ENCODE data around the gene BDKRB1. TPM values are rescaled to one million over a fixed set of nuclear protein-coding genes. Genes with fewer than 3 reads are reported as not detected.

Gene BDKRB1
- polyA plus RNA-seq, 1 experiment, result 160 TPM

GRCh38 chr14:96212140-96212539 is 43.9 kb upstream of the BDKRB1 start:
- H3K9me3 ChIP-seq (ENCODE audit: control insufficient read depth, insufficient read depth, low read length), result peaks cover 24% of the 10 kb centered on the region
- no peak for TF ChIP-seq CTCF (IDR thresholded peaks at IDR 0.05; ENCODE audit: low read depth, low read length)
- DNase-seq (ENCODE audit: low read depth, low spot score), result no peak
- H3K4me3 ChIP-seq (ENCODE audit: low read depth, low read length), result no peak overlapping the region
- ChIA-PET CTCF (interaction anchor here (1.9 kb wide), 1 partner anchor 111 kb away, joined by 7 read pairs; no protein-coding TSS in a partner anchor), POLR2A (no interaction called here)
- no peaks in the 10 kb centered on the region for H3K27me3 ChIP-seq (ENCODE audit: control insufficient read depth, insufficient read depth, low read length)
- H3K27ac ChIP-seq (ENCODE audit: low read depth, low read length), result no peak overlapping the region

- DNase-seq (ENCODE audit: low read depth, low spot score), result no peak
- CTCF ChIA-PET, result interaction anchor here (1.9 kb wide), 1 partner anchor 112 kb away, joined by 7 read pairs; no protein-coding TSS in a partner anchor
- Histone ChIP-seq H3K27me3 (ENCODE audit: control insufficient read depth, insufficient read depth, low read length) (no peaks in the 10 kb centered on the region), H3K27ac (ENCODE audit: low read depth, low read length) (peak overlapping the region; percentile 31), H3K9me3 (ENCODE audit: control insufficient read depth, insufficient read depth, low read length) (peaks cover 24% of the 10 kb centered on the region), H3K4me3 (ENCODE audit: low read depth, low read length) (no peak overlapping the region)
- no peak for TF ChIP-seq CTCF (IDR thresholded peaks at IDR 0.05; ENCODE audit: low read depth, low read length)
- POLR2A ChIA-PET, result interaction anchor here (0.7 to 0.8 kb wide), 2 partner anchors 27 to 48 kb away, joined by 4 to 6 read pairs; no protein-coding TSS in a partner anchor
Measured at GRCh38 chr14:96212896-96213295, 43.1 kb upstream of the BDKRB1 start.

GRCh38 chr14:96213871-96214465 is 42.0 kb upstream of the BDKRB1 start:
- DNase-seq (ENCODE audit: low read depth, low spot score), result no peak
- ChIA-PET POLR2A (interaction anchor here (0.7 kb wide), 1 partner anchor 731 kb away, joined by 10 read pairs; no protein-coding TSS in a partner anchor), CTCF (no interaction called here)
- H3K9me3 ChIP-seq (ENCODE audit: control insufficient read depth, insufficient read depth, low read length), result peaks cover 24% of the 10 kb centered on the region
- no peak for TF ChIP-seq CTCF (IDR thresholded peaks at IDR 0.05; ENCODE audit: low read depth, low read length)
- peak overlapping the region; percentile 31 for H3K27ac ChIP-seq (ENCODE audit: low read depth, low read length)
- H3K4me3 ChIP-seq (ENCODE audit: low read depth, low read length), result no peak overlapping the region
- H3K27me3 ChIP-seq (ENCODE audit: control insufficient read depth, insufficient read depth, low read length), result no peaks in the 10 kb centered on the region

GRCh38 chr14:96214793-96215192 is 41.2 kb upstream of the BDKRB1 start:
- Histone ChIP-seq H3K4me3 (ENCODE audit: low read depth, low read length) (no peak overlapping the region), H3K9me3 (ENCODE audit: control insufficient read depth, insufficient read depth, low read length) (peaks cover 24% of the 10 kb centered on the region), H3K27me3 (ENCODE audit: control insufficient read depth, insufficient read depth, low read length) (no peaks in the 10 kb centered on the region), H3K27ac (ENCODE audit: low read depth, low read length) (no peak overlapping the region)
- DNase-seq (ENCODE audit: low read depth, low spot score), result no peak
- no peak for TF ChIP-seq CTCF (IDR thresholded peaks at IDR 0.05; ENCODE audit: low read depth, low read length)
- CTCF ChIA-PET, result interaction anchor here (0.5 to 4.8 kb wide), 3 partner anchors 60 to 117 kb away, joined by 3 to 34 read pairs (median 5); no protein-coding TSS in a partner anchor
- POLR2A ChIA-PET, result no interaction called here

- no peak for DNase-seq (ENCODE audit: low read depth, low spot score)
- ChIA-PET POLR2A (interaction anchor here (1.1 kb wide), 1 partner anchor 111 kb away, joined by 3 read pairs; no protein-coding TSS in a partner anchor), CTCF (interaction anchor here (2.1 to 4.8 kb wide), 2 partner anchors 115 to 117 kb away, joined by 5 to 34 read pairs; no protein-coding TSS in a partner anchor)
- peaks cover 20% of the 10 kb centered on the region for H3K9me3 ChIP-seq (ENCODE audit: control insufficient read depth, insufficient read depth, low read length)
- peak overlapping the region; percentile 57 for H3K27ac ChIP-seq (ENCODE audit: low read depth, low read length)
- no peak for TF ChIP-seq CTCF (IDR thresholded peaks at IDR 0.05; ENCODE audit: low read depth, low read length)
- H3K4me3 ChIP-seq (ENCODE audit: low read depth, low read length), result no peak overlapping the region
- H3K27me3 ChIP-seq (ENCODE audit: control insufficient read depth, insufficient read depth, low read length), result no peaks in the 10 kb centered on the region
Measured at GRCh38 chr14:96215452-96216244, 40.4 kb upstream of the BDKRB1 start.
